HG02763 (cell line): ENCODE measurements around the gene LTF.
"Not testable (repeated sequence)": the region's sequence is repeated elsewhere in the genome, so short reads cannot be mapped to it uniquely, and the experiment has no call there.

Experiments used
- ATAC-seq: cut with Tn5 transposase; IDR thresholded peaks from one replicate; pipeline ENCODE4 v1.9.1; 2021; ENCODE audit warnings: mild to moderate bottlenecking, moderate library complexity; ENCODE audit not compliant: unreplicated experiment

LTF gene

DNA sequence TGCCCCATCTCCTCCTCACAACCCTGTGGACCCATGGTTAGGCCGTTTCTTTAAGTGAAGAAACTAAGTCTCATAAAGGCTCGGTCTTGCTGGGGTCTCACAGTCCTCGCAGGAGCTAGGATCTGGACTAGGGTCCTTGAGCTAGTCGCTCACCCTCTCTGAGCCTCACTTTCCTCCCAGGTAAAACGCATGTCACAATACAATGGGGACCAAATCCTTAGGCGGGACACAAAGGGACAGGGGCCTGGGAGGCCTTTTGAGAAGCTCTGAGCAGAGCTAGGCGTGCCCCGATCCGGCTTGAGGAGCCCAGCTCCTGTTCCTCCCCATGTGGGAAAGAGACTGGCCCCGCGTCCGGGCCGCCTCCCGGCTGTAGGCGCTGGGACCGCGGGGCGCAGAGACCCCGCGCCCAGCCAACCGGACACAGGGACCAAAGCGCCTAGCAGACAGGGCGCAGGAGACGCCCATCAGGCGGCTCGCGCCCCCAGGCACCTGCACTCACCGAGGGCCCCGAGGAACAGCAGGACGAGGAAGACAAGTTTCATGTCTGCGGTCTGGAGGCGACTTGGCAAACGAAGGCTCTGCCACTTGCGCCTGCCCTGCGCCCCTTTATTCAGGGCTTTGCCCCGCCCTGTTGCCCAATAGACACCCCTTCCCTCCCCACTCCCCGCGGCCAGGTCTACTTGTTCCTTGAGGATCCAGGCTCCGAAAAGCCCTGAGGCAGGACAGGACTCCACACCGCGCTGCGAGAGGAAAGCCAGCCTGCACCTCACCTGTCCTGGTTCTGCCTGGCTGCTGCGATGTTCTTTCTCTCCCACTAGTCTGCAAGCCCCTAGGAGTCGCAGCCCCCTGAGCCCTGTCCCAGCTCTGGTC, at the start of gene LTF:
Gene LTF (minus strand): TSS at position 580 of the 870 bp plus-strand sequence. CDS start 38 bp downstream, at position 542.
- ATAC-seq, result no peak

- ATAC-seq, result no peak
Observed at GRCh38 chr3:46512191-46512749, 47.6 kb upstream of the LTF start.

- no peak for ATAC-seq
Observed at GRCh38 chr3:46509661-46510187, 45.0 kb upstream of the LTF start.

- ATAC-seq, result no peak
Observed at GRCh38 chr3:46508850-46509591, 44.3 kb upstream of the LTF start.

GRCh38 chr3:46506526-46506925, 41.8 kb upstream of the LTF start:
- no peak for ATAC-seq

DNA sequence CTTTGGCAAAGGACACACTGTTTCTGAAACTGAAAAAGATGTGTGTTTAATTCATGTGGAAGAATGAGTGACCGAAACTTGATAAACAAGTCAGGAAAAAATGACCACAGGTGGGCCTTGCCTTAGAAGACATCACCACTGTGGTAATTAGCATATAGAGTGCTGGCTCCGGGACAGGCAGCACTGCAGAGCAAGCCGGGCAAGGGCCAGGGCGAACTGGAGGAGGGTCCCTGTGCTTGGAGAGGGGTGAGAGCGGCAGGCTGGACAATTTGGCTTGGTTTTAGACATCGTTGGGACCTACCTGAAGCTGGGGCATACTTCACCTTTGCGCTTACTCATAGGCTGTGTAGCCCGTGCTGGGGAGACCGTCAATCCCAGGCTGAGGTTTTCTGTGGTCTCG, 41.2 kb upstream of the LTF start:
- no peak for ATAC-seq

DNA sequence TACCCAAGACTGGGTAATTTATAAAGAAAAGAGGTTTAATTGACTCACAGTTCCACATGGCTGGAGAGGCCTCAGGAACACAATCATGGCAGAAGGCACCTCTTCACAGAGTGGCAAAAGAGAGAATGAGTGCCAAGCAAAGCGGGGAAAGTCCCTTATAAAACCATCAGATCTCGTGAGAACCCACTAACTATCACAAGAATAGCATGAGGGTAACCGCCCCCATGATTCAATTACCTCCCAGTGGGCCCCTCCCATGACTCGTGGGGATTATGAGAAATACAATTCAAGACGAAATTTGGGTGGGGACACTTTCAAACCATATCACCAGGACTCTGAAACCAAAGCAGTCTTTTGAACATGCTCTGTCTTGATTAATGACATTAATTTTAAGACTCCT, 40.1 kb upstream of the LTF start:
- no peak for ATAC-seq

- ATAC-seq, result no peak
Observed at GRCh38 chr3:46503200-46503874, 38.6 kb upstream of the LTF start.

DNA sequence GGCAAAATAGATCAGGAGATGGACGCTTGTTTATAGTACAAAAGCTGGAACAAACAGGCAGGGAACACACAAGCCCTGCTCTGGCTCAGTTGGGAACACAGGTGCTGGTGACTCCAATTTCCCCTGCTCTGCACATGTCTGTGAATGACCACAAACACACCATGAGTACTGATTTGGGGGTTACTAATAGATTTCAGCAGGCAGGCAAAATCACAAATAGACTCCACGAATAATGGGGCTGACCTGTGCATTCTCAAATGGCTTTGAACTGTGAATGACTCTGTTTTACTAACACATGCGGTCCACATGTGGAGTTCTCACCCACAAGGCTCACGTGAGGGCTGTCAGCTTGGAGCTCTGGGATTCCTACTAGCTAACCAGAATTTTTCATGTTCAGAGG, 37.0 kb upstream of the LTF start:
- ATAC-seq, result no peak

GRCh38 chr3:46500656-46501635, 36.2 kb upstream of the LTF start:
- no peak for ATAC-seq

DNA sequence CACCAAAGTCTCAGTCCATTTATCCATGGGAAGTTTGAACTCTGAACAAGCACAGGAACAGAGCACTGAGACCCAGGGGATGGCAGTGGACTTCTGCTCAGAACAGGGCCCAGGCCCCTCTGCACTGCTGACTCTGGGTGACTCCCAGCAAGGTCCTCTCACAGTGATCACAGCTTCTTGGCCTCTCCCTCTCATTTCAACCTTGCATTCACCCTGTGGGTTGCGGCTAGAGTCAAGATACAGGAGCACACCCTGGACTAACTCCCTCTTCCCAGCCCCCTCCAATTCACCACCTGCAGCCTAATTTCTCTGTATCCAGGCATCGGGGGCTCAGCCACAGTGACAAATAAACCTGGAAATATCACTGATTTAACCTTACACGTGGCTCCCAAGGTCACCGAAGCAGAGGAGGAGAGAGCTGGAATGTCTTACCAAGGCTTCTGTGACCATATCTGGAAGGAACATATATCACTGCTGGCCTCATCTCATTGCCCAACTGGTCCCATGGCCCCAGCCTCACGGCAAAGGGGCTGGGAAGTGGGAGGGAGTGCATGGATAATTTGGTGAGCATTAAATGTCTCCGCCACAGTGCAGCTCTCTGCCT, 34.3 kb upstream of the LTF start:
- no peak for ATAC-seq

GRCh38 chr3:46497556-46498265, 33.0 kb upstream of the LTF start, which contains the start of gene RTP3:
TSS of gene RTP3 (plus strand) at chr3:46497976. CDS start at chr3:46498063, 87 bp downstream.
- ATAC-seq, result no peak

DNA sequence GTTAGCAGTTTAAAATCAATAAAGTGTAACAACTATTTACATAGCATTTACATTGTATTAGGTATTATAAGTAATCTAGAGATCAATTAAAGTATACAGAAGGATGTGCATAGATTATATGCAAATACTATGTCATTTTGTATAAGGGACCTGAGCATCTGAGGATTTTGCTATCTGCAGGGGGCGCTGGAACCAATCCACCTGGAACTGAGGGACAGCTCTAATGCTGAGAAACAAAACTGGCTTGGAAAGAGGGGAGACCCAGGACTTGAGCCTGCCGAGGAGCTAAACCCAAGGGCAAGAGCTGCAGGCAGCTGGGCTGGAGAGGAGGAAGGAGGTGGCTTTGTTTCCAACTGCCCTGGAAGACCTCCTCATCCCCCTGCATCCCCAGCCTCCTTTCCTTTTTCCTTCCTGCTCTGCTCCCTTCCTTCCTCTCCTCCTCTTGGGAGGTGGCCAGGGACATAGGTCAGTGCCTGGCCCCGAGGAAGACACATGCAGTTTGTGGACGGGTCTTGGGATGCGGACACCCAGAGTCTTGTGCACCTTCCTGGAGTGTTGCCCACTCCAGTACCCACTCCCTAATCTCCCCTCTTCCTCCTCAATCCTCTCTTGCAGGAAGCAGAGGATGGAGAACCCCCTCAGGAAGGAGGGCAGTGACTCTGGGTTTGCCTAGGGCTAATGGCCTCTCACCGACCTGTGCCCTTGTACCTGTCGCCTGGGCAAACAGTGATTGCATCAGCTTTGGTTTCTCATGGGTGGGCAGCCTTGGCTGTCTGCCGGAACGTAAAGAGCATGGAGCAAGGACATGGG, 32.2 kb upstream of the LTF start:
- ATAC-seq, result no peak

DNA sequence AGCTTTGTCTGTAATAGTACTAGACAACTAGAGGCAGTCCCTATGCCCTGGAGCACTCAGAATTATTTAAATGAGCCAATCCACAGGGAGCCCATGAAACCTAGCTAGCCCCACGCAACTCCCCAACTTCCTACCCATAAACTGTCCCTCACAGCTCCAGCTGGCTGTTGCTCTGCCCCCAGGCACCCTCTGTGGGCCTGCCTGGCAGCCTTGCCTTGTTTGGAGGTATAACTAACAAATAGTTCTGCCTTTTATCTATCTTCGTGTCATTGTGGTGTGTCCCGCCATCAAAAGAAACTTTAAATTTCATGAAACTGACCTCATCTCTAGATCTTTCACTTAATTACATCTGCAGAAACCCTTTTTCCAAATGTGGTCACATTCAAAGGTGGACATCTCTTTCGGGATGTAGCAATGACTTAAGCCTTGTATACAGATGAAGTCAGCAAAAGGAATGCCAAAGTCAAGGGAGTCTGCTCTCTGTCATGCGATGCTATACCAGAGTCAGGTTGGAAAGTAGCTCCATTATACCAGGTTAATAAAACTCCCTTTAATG, 31.3 kb upstream of the LTF start:
- no peak for ATAC-seq

- not testable (repeated sequence) for ATAC-seq
Observed at GRCh38 chr3:46494491-46494890, 29.8 kb upstream of the LTF start.

GRCh38 chr3:46492890-46493547, 28.3 kb upstream of the LTF start:
- no peak for ATAC-seq
